HepG2 (cell line): Measurements from ENCODE around the gene MMP19. TPM values are rescaled to one million over a fixed set of nuclear protein-coding genes. Genes with fewer than 3 reads are reported as not detected.

Experiments used
- ATAC-seq: fragments of 200-7000 bp; cut with Tn5 transposase; 3 replicates; pipeline ENCODE4 v1.9.1; 2020; ENCODE audit warnings: mild to moderate bottlenecking, moderate library complexity
- BruUV-seq: library from RNA; stranded (reverse); fragments of 400-500 nt; replicated peaks from 2 replicates; lab custom pipeline; 2021; lab: Mats Ljungman, UMichigan
- CTCF ChIA-PET: fragments of 300-600 bp; formaldehyde crosslinking; extraction: SDS; loops from one replicate; lab custom pipeline; 2021; ENCODE audit warnings: low total read pairs, inconsistent platforms, low intra/inter-chr PET ratio; lab: Yijun Ruan, JAX
- POLR2A ChIA-PET: fragments of 350-600 bp; sonication (Branson Sonifier 250); formaldehyde crosslinking; loops from one replicate; lab custom pipeline; 2020; ENCODE audit warnings: antibody characterized with exemption, inconsistent platforms; lab: Yijun Ruan, JAX
- DNase-seq: peaks from one replicate; pipeline ENCODE4 v3.0.0-alpha.2; 2015; ENCODE audit warnings: low spot score
- FAIRE-seq: peaks from 3 replicates; lab custom pipeline; 2011; peaks lifted over from hg19 to GRCh38; lab: Jason Lieb, UNC
- H2AFZ ChIP-seq: one replicate; pipeline ENCODE4 v1.6.1; 2011; ENCODE audit warnings: low read length, inconsistent platforms
- H3K27ac ChIP-seq: fragments of 300-600 bp; 3 replicates; pipeline ENCODE4 v1.8.0; 2011; ENCODE audit warnings: mixed run types, mild to moderate bottlenecking, mixed read lengths, low read length, inconsistent platforms; ENCODE audit not compliant: insufficient read depth; ENCODE audit errors: extremely low read length
- H3K27me3 ChIP-seq, 2 experiments: fragments of 200-600 bp in 1 of 2; 2 replicates in 1 of 2; 3 replicates in 1 of 2; pipeline versions ENCODE4 v1.6.0 to v1.8.0; 2011; ENCODE audit warnings: low read length in 2 of 2, mild to moderate bottlenecking in 2 of 2, moderate library complexity in 2 of 2, inconsistent platforms in 1 of 2; ENCODE audit not compliant: insufficient read depth in 2 of 2, control insufficient read depth in 1 of 2
- H3K36me3 ChIP-seq, 2 experiments: fragments of 200-600 bp in 1 of 2; replicated peaks in 1 of 2; 2 replicates in 1 of 2; 3 replicates in 1 of 2; pipeline versions ENCODE4 v1.5.1 to v1.8.0; 2011; ENCODE audit warnings: low read length in 2 of 2, inconsistent platforms in 1 of 2; ENCODE audit not compliant: insufficient read depth in 2 of 2, control insufficient read depth in 1 of 2
- H3K4me1 ChIP-seq: 2 replicates; pipeline ENCODE4 v1.5.1; 2012; ENCODE audit warnings: low read length, inconsistent platforms; ENCODE audit not compliant: insufficient read depth
- H3K4me2 ChIP-seq: 2 replicates; pipeline ENCODE4 v1.6.0; 2011; ENCODE audit warnings: low read depth, low read length, inconsistent platforms
- H3K4me3 ChIP-seq, 3 experiments: fragments of 200-600 bp in 1 of 3; sonication (generic), shearing (Covaris generic) in 1 of 3; replicated peaks in 1 of 3; 2 replicates each; pipeline ENCODE4 v1.5.1; 2011 to 2016; ENCODE audit warnings: low read length in 3 of 3, inconsistent platforms in 2 of 3, low read depth in 2 of 3, mild to moderate bottlenecking in 2 of 3, control low read depth in 1 of 3, mixed read lengths in 1 of 3; ENCODE audit not compliant: insufficient read depth in 1 of 3
- H3K79me2 ChIP-seq: one replicate; pipeline ENCODE4 v1.6.1; 2011; ENCODE audit warnings: low read length, inconsistent platforms; ENCODE audit not compliant: insufficient read depth
- H3K9ac ChIP-seq: 2 replicates; pipeline ENCODE4 v1.6.0; 2011; ENCODE audit warnings: mild to moderate bottlenecking, low read depth, low read length, inconsistent platforms; ENCODE audit not compliant: insufficient read depth
- H3K9me3 ChIP-seq: 2 replicates; pipeline ENCODE4 v1.5.1; 2012; ENCODE audit warnings: mild to moderate bottlenecking, low read length
- H4K20me1 ChIP-seq: 2 replicates; pipeline ENCODE4 v1.6.0; 2011; ENCODE audit warnings: inconsistent platforms, mild to moderate bottlenecking, low read length, moderate library complexity; ENCODE audit not compliant: insufficient read depth
- DMTF1 ChIP-seq: sonication (generic); formaldehyde crosslinking; IDR thresholded peaks from 2 replicates; pipeline ENCODE4 v1.4.0; 2020; ENCODE audit warnings: mild to moderate bottlenecking, missing genetic modification reagents
- ESRRA ChIP-seq: sonication (generic); formaldehyde crosslinking; IDR thresholded peaks from 2 replicates; pipeline ENCODE4 v1.5.1; 2020; ENCODE audit warnings: mild to moderate bottlenecking, low read depth, missing genetic modification reagents
- JUNB ChIP-seq: sonication (generic); formaldehyde crosslinking; IDR thresholded peaks from 2 replicates; pipeline ENCODE4 v1.8.0; 2022; ENCODE audit warnings: missing genetic modification reagents, mild to moderate bottlenecking, borderline replicate concordance
- NR2F2 ChIP-seq: IDR thresholded peaks from 2 replicates; pipeline ENCODE4 v1.6.1; 2012; ENCODE audit warnings: low read depth, inconsistent platforms, borderline replicate concordance
- TFDP2 ChIP-seq: sonication (generic); formaldehyde crosslinking; IDR thresholded peaks from 2 replicates; pipeline ENCODE4 v1.4.0; 2020; ENCODE audit warnings: missing genetic modification reagents
- TOE1 ChIP-seq: sonication (generic); formaldehyde crosslinking; IDR thresholded peaks from 2 replicates; pipeline ENCODE4 v1.4.0; 2020; ENCODE audit warnings: mild to moderate bottlenecking, missing genetic modification reagents
- ZBTB26 ChIP-seq: IDR thresholded peaks from 2 replicates; pipeline ENCODE4 v1.6.1; 2016; ENCODE audit warnings: missing compliant biosample characterization, missing genetic modification reagents, borderline replicate concordance
- ZNF557 ChIP-seq: sonication (generic); formaldehyde crosslinking; IDR thresholded peaks from 2 replicates; pipeline ENCODE4 v1.4.0; 2020; ENCODE audit warnings: missing genetic modification reagents
- ZNF777 ChIP-seq: sonication (generic); formaldehyde crosslinking; IDR thresholded peaks from 2 replicates; pipeline ENCODE4 v1.4.0; 2020; ENCODE audit warnings: missing genetic modification reagents
- WGBS: methylation state at CpG from one replicate; pipeline ENCODE4 v1.1.6; 2017; ENCODE audit warnings: low lambda C conversion rate; 5-methylcytosine and 5-hydroxymethylcytosine counted together
- in situ Hi-C: cut with HindIII; loops from 2 replicates; pipeline ENCODE4 v1.10.0; 2017; ENCODE audit warnings: low pct_unique_long_range_greater_than_20kb; ENCODE audit not compliant: extremely low pct_ligation_motif_present
- intact Hi-C: fragments of 100-400 bp; cut with micrococcal nuclease; formaldehyde crosslinking; loops from one replicate; pipeline ENCODE4 v1.10.0; 2022; ENCODE audit not compliant: unreplicated experiment
- polyA plus RNA-seq, 8 experiments: library from polyadenylated mRNA; depleted of rRNA in 3 of 8; stranded (reverse) in 7 of 8; unstranded in 1 of 8; fragments of >200 nt; fragmentation: Illumina TruSeq in 4 of 8; extraction: Trizol in 4 of 8; gene quantifications; 2 replicates each; pipeline versions ENCODE4 v1.2.1 to v1.2.3, GENCODE V29; 2011 to 2016; ENCODE audit warnings: low read depth in 4 of 8, missing spikeins in 1 of 8, mixed read lengths in 1 of 8; ENCODE audit not compliant: insufficient read depth in 1 of 8
- total RNA-seq, 5 experiments: library from RNA; depleted of rRNA; stranded (reverse); fragments of >200 nt; fragmentation: Illumina TruSeq; extraction: Trizol; gene quantifications; 2 replicates each; pipeline ENCODE4 v1.2.3, GENCODE V29; 2016; ENCODE audit warnings: low read depth in 1 of 5
- TF ChIP-seq, protein P1 (sequence below): sonication (generic); formaldehyde crosslinking; IDR thresholded peaks from 2 replicates; pipeline ENCODE4 v1.4.0; 2020; ENCODE audit warnings: mild to moderate bottlenecking, missing genetic modification reagents
- TF ChIP-seq, protein P2 (sequence below): sonication (generic); formaldehyde crosslinking; IDR thresholded peaks from 2 replicates; pipeline ENCODE4 v1.8.1; 2023; ENCODE audit warnings: missing genetic modification reagents, inconsistent platforms, borderline replicate concordance
- TF ChIP-seq, protein P3 (sequence below): sonication (generic); formaldehyde crosslinking; IDR thresholded peaks from 2 replicates; pipeline ENCODE4 v1.4.0; 2020; ENCODE audit warnings: mild to moderate bottlenecking, low read depth, missing genetic modification reagents

MMP19 gene
- total and polyA plus RNA-seq, 2 of the 13 experiments (the other 11 are each of a cell fraction or from before 2014, with no cell fraction given), result 0.07 to 0.08 TPM

- no peak for TF ChIP-seq TFDP2 (CRISPR knock-in tag)
- TF ChIP-seq ZNF557 (CRISPR knock-in tag), result no peak
- TF ChIP-seq, protein P1, sequence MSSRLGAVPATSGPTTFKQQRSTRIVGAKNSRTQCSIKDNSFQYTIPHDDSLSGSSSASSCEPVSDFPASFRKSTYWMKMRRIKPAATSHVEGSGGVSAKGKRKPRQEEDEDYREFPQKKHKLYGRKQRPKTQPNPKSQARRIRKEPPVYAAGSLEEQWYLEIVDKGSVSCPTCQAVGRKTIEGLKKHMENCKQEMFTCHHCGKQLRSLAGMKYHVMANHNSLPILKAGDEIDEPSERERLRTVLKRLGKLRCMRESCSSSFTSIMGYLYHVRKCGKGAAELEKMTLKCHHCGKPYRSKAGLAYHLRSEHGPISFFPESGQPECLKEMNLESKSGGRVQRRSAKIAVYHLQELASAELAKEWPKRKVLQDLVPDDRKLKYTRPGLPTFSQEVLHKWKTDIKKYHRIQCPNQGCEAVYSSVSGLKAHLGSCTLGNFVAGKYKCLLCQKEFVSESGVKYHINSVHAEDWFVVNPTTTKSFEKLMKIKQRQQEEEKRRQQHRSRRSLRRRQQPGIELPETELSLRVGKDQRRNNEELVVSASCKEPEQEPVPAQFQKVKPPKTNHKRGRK, result no peak
Observed at GRCh38 chr12:55839345-55840140, 3.2 kb downstream of the MMP19 start (continued).

DNA sequence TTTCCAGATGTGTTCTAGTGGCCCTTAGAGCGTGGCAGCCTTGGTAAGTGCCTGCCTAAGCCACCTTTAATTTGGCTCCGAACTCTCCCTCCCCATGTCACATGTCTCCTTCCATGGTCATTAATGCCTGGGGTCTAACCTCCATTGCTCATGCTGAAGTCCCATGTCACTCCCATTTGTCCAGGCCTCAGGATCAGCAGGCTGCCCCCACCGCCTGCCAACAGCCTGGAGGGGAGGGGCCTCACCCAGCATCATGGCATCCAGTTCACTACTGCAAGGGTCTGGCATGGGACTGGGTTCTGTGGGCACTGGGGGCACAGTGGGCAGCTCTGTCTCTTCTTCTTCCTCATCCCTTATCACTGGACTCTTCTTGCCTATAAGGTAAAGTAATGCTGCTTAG, 4.4 kb downstream of the MMP19 start:
- no peak overlapping the region for H2AFZ ChIP-seq
- no peaks in the 10 kb centered on the region for H3K36me3 ChIP-seq
- no peak overlapping the region for H3K4me2 ChIP-seq
- no peak overlapping the region for H3K27ac ChIP-seq
- 79% methylated on average over 3 of the region's 3 CpGs for WGBS
- no peaks in the 10 kb centered on the region for H4K20me1 ChIP-seq
- in situ Hi-C loops, result no loop called here
- H3K9me3 ChIP-seq, result no peaks in the 10 kb centered on the region
- intact Hi-C loops, result no loop called here
- FAIRE-seq (no peak), DNase-seq (no peak), ATAC-seq (no peak)
- H3K9ac ChIP-seq, result no peak overlapping the region
- no peak overlapping the region for H3K4me3 ChIP-seq
- CTCF ChIA-PET, result no interaction called here
- H3K4me1 ChIP-seq, result peaks cover 13% of the 10 kb centered on the region
- peaks cover 0 to 8% of the 10 kb centered on the region in 2 experiments; a peak in 3 of 5 replicates for H3K27me3 ChIP-seq
- no peaks in the 10 kb centered on the region for H3K79me2 ChIP-seq
- POLR2A ChIA-PET, result no interaction called here
- BruUV-seq, result no TSS peak
- no peak for TF ChIP-seq ZBTB26 (CRISPR knock-in tag)
- TF ChIP-seq, protein P2, sequence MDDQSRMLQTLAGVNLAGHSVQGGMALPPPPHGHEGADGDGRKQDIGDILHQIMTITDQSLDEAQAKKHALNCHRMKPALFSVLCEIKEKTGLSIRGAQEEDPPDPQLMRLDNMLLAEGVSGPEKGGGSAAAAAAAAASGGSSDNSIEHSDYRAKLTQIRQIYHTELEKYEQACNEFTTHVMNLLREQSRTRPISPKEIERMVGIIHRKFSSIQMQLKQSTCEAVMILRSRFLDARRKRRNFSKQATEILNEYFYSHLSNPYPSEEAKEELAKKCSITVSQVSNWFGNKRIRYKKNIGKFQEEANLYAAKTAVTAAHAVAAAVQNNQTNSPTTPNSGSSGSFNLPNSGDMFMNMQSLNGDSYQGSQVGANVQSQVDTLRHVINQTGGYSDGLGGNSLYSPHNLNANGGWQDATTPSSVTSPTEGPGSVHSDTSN, result no peak
- no peak for TF ChIP-seq TOE1
- no peak for TF ChIP-seq DMTF1
- TF ChIP-seq NR2F2, result no peak
- TF ChIP-seq ESRRA, result no peak
- no peak for TF ChIP-seq ZNF777 (CRISPR knock-in tag)
- no peak for TF ChIP-seq JUNB (CRISPR knock-in tag)
- TF ChIP-seq, protein P3, sequence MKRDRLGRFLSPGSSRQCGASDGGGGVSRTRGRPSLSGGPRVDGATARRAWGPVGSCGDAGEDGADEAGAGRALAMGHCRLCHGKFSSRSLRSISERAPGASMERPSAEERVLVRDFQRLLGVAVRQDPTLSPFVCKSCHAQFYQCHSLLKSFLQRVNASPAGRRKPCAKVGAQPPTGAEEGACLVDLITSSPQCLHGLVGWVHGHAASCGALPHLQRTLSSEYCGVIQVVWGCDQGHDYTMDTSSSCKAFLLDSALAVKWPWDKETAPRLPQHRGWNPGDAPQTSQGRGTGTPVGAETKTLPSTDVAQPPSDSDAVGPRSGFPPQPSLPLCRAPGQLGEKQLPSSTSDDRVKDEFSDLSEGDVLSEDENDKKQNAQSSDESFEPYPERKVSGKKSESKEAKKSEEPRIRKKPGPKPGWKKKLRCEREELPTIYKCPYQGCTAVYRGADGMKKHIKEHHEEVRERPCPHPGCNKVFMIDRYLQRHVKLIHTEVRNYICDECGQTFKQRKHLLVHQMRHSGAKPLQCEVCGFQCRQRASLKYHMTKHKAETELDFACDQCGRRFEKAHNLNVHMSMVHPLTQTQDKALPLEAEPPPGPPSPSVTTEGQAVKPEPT (CRISPR knock-in tag), result no peak
